Astrocyte of the spinal cord (primary cell): Measurements from ENCODE around the gene LRRC40.
"Not testable (repeated sequence)": the region's sequence is repeated elsewhere in the genome, so short reads cannot be mapped to it uniquely, and the experiment has no call there.

ENCODE experiments used
- DNase-seq: peaks from one replicate; pipeline ENCODE4 v3.0.0; 2011; ENCODE audit warnings: low read depth, low spot score
- H3K4me3 ChIP-seq: 2 replicates; pipeline ENCODE4 v1.5.1; 2011; ENCODE audit warnings: low read depth, mild to moderate bottlenecking, low read length, moderate library complexity
- in situ Hi-C: cut with HindIII; loops from 2 replicates; pipeline ENCODE4 v1.10.0; 2017; ENCODE audit warnings: low sequenced_read_pairs
- TF ChIP-seq, protein P1 (sequence below): IDR thresholded peaks from 2 replicates; pipeline ENCODE4 v1.5.1; 2012; ENCODE audit warnings: low read depth, mild to moderate bottlenecking, low read length, inconsistent platforms

Gene LRRC40

DNA sequence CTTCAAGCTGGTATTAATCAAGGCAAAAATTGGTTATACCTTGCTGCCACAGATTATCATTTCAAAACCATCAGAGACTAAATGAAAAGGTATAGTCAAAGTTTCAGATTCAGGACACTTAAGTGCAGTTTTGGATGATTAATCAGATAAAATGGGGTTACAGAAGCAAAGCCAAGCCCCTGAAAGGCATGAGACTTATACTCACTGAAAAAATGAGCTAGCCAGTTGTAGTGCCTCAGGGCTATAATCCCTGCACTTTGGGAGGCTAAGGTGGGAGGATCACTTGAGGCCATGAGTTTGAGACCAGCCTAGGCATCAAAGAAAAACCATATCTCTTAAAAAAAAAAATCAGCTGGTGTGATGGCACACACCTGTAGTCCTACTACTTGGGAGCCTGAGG is 15.2 kb downstream of the LRRC40 start:
- in situ Hi-C loops = no loop called here
- no peak overlapping the region for H3K4me3 ChIP-seq
- DNase-seq = no peak
- TF ChIP-seq, protein P1, sequence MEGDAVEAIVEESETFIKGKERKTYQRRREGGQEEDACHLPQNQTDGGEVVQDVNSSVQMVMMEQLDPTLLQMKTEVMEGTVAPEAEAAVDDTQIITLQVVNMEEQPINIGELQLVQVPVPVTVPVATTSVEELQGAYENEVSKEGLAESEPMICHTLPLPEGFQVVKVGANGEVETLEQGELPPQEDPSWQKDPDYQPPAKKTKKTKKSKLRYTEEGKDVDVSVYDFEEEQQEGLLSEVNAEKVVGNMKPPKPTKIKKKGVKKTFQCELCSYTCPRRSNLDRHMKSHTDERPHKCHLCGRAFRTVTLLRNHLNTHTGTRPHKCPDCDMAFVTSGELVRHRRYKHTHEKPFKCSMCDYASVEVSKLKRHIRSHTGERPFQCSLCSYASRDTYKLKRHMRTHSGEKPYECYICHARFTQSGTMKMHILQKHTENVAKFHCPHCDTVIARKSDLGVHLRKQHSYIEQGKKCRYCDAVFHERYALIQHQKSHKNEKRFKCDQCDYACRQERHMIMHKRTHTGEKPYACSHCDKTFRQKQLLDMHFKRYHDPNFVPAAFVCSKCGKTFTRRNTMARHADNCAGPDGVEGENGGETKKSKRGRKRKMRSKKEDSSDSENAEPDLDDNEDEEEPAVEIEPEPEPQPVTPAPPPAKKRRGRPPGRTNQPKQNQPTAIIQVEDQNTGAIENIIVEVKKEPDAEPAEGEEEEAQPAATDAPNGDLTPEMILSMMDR = no peak

DNA sequence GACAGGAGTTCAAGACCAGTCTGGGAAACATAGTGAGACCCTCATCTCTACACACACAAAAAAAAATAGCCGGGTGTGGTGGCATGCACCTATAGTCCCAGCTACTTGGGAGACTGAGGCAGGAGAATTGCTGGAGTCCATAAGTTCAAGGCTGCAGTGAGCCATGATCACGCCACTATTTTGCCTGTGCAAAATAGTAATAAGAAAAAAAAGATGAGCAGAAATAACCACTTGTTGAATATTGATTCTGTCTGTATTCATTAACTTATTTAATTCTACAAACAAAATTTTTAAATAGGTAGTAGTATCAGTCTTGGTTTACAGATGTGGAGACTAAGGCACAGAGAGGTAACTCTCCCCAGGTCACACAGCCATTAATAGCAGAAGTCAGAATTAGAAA is 16.9 kb downstream of the LRRC40 start:
- H3K4me3 ChIP-seq = no peak overlapping the region
- in situ Hi-C loops = no loop called here
- no peak for DNase-seq
- TF ChIP-seq, protein P1 = no peak

DNA sequence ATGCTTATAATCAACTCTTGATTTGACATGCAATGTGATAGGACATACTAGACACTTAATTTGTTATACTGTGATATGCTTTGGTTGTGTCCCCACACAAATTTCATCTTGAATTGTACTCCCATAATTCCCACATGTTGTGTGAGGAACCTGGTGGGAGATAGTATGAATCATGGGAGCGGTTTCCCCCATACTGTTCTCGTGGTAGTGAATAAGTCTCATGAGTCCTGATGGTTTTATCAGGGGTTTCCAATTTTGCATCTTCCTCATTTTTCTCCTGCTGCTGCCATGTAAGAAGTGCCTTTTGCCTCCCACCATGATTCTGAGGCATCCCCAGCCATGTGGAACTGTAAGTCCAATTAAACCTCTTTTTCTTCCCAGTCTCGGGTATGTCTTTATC is 20.2 kb downstream of the LRRC40 start:
- DNase-seq, H3K4me3 ChIP-seq, in situ Hi-C loops: not testable (repeated sequence)

DNA sequence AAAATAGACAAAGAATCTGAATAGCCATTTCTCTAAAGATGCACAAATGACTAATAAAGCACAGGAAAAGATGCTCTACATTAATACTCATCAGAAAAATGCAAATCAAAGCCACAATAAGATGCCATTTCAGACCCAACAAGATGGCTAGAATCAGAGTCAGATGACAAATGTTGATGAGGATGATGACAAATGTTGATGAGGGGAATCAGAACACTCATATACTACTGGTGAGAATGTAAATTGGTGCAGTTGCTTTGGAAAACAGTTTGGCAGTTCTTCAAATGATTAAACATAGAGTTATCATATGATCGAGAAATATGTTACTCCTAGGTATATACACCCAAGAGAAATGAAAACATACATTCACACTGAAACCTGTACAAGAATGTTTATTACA is 33.9 kb downstream of the LRRC40 start:
- TF ChIP-seq, protein P1 = no peak
- H3K4me3 ChIP-seq = no peak overlapping the region
- in situ Hi-C loops = no loop called here
- no peak for DNase-seq

DNA sequence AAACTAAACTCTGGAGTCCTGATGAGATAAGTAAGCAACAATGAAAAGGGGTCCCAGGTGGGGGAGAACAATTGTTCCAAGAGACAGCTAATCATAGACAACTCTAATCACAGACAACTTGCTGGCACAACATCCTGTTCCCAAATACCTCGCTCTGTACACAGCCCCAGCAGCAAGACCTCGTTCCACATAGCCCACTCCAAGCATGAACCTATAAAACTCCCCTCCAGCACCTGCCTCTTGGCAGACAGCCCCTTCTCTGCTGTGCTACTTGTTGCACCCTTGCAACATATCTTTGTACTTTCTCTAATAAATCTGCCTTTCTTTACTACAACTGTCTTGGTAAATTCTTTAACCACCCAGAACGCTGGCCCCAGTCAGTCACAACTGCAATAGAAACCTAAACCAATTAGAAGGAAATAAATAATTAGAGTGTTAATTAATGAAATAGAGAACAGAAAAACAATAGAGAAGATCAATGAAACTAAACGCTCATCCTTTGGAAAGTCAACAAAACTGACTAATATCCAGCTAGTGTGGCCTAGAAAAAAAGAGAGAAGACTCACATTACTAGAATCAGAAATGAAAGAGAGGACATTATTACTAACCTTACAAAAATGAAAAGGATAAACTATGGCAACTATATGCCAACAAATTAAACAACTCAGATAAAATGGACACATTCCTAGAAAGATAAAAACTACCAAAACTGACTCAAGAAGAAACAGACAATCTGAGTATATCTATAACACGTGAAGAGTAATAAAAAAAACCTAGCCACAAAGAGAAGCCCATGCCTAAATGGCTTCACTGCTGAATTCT is 36.1 kb downstream of the LRRC40 start:
- in situ Hi-C loops = no loop called here

DNA sequence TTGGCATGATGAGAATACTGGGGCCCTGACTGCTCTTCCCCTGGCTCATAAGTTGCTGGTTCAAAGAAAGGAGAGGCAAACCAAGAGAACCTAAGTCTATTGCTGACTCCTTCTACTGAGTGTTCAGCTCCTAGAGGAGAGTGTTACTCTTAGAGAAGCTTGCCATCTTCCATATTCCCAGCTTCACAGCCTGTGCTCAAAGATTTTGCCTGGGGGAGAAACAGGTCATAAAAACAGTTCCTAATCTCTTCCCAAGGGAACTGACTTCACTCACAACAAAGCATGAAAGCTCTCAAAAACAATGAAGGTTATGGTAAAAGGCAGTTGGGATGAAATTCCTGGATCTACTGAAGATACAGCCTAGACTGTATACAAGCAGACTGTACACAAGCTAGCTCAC is 37.1 kb downstream of the LRRC40 start:
- in situ Hi-C loops = no loop called here
- no peak overlapping the region for H3K4me3 ChIP-seq
- TF ChIP-seq, protein P1 = no peak
- no peak for DNase-seq

More for the DNA sequence above, 36.1 kb downstream of the LRRC40 start:
- no peak for DNase-seq
- TF ChIP-seq, protein P1 = no peak
- no peak overlapping the region for H3K4me3 ChIP-seq

DNA sequence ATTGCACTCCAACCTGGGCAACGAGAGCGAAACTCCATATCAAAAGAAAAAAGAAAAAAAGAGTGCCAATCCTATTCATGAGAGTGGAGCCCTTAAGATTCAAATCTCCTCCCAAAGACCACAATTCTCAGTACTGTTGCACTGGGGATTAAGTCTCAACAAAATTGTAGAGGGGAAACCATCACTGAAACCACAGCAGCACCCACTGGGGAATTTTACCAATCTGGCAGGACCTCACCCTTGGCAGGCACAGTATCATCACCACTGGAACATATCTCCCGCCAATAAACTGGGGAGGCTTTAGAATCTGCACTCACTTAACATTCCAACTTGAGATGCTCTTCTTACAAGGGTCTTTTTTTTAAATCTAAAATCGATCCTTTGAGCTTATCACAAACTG is 41.0 kb downstream of the LRRC40 start:
- H3K4me3 ChIP-seq = no peak overlapping the region
- in situ Hi-C loops = no loop called here
- TF ChIP-seq, protein P1 = no peak
- DNase-seq = no peak
